ENCODE data around the gene PCDHB2.
"Not testable (repeated sequence)": the region's sequence is repeated elsewhere in the genome, so short reads cannot be mapped to it uniquely, and the experiment has no call there.

The PCDHB2 gene

GRCh38 chr5:141094481-141095262 is at the start of gene PCDHB2:
Gene PCDHB2 (plus strand): TSS chr5:141094615. CDS start chr5:141094791, 176 bp downstream.
- peak; percentile 98 for FAIRE-seq

GRCh38 chr5:141050622-141051520 is 43.5 kb upstream of the PCDHB2 start, which contains the start of gene PCDHB1:
Gene PCDHB1 (plus strand): TSS chr5:141051374. CDS start chr5:141051471, 97 bp downstream.
- FAIRE-seq = no peak

- no peak for FAIRE-seq
Measured at GRCh38 chr5:141051521-141051866, 42.9 kb upstream of the PCDHB2 start.

GRCh38 chr5:141077826-141078225 is 16.6 kb upstream of the PCDHB2 start:
- FAIRE-seq = no peak

- no peak for FAIRE-seq
Measured at GRCh38 chr5:141082228-141082627, 12.2 kb upstream of the PCDHB2 start.

- peak; percentile 89 for FAIRE-seq
Measured at GRCh38 chr5:141084487-141084989, 9.9 kb upstream of the PCDHB2 start.

GRCh38 chr5:141095263-141095641 is 837 bp downstream of the PCDHB2 start:
- no peak for FAIRE-seq

GRCh38 chr5:141096181-141096580 is 1.8 kb downstream of the PCDHB2 start:
- not testable (repeated sequence) for FAIRE-seq

GRCh38 chr5:141096586-141096985 is 2.2 kb downstream of the PCDHB2 start:
- not testable (repeated sequence) for FAIRE-seq

- FAIRE-seq = no peak
Measured at GRCh38 chr5:141100243-141100805, 5.9 kb downstream of the PCDHB2 start, which contains the start of gene PCDHB3. Gene PCDHB3 (plus strand): TSS chr5:141100473. CDS start chr5:141100650, 177 bp downstream.

- no peak for FAIRE-seq
Measured at GRCh38 chr5:141101059-141101458, 6.6 kb downstream of the PCDHB2 start.

GRCh38 chr5:141102070-141102469 is 7.7 kb downstream of the PCDHB2 start:
- FAIRE-seq = not testable (repeated sequence)

- not testable (repeated sequence) for FAIRE-seq
Measured at GRCh38 chr5:141102471-141102870, 8.1 kb downstream of the PCDHB2 start.

- FAIRE-seq = no peak
Measured at GRCh38 chr5:141105350-141105749, 10.9 kb downstream of the PCDHB2 start.

- no peak for FAIRE-seq
Measured at GRCh38 chr5:141119250-141119649, 24.8 kb downstream of the PCDHB2 start.

- FAIRE-seq = no peak
Measured at GRCh38 chr5:141121563-141121962, 27.1 kb downstream of the PCDHB2 start, which contains the start of gene PCDHB4. Gene PCDHB4 (plus strand): TSS chr5:141121818. CDS start chr5:141121999, 181 bp downstream.

- no peak for FAIRE-seq
Measured at GRCh38 chr5:141121985-141122384, 27.6 kb downstream of the PCDHB2 start.

- not testable (repeated sequence) for FAIRE-seq
Measured at GRCh38 chr5:141123396-141124135, 29.2 kb downstream of the PCDHB2 start.

- no peak for FAIRE-seq
Measured at GRCh38 chr5:141127305-141127704, 32.9 kb downstream of the PCDHB2 start.

- FAIRE-seq = peak; percentile 92
Measured at GRCh38 chr5:141135030-141135717, 40.8 kb downstream of the PCDHB2 start, which contains the start of gene PCDHB5. Gene PCDHB5 (plus strand): TSS chr5:141135206. CDS start chr5:141135435, 229 bp downstream.

- no peak for FAIRE-seq
Measured at GRCh38 chr5:141135718-141136266, 41.4 kb downstream of the PCDHB2 start.

Data from A204.1 (cell line).